T-helper 2 cell treated with Interferon-gamma antibody and Interleukin-4, amounts not matched to agents 100 ng/mL and 5 ng/mL, for 36 hours (primary cell): ENCODE measurements around the gene ZNF160. TPM values are rescaled to one million over a fixed set of nuclear protein-coding genes. Genes with fewer than 3 reads are reported as not detected.
"Not testable (repeated sequence)": the region's sequence is repeated elsewhere in the genome, so short reads cannot be mapped to it uniquely, and the experiment has no call there.

ENCODE experiments used
- intact Hi-C: fragments of 100-400 bp; cut with micrococcal nuclease; formaldehyde crosslinking; loops from one replicate; pipeline ENCODE4 v1.15.1; 2023
- total RNA-seq: library from RNA; stranded (reverse); gene quantifications from 2 replicates; pipeline ENCODE4 v1.2.3, GENCODE V29; 2022

The ZNF160 gene
- total RNA-seq, 1 donor from 2014 or later: 31.0 TPM

- intact Hi-C loops: not testable (repeated sequence)
Measured at GRCh38 chr19:53028306-53028705, 74.9 kb downstream of the ZNF160 start.

GRCh38 chr19:53019684-53020083, 83.5 kb downstream of the ZNF160 start:
- intact Hi-C loops: no loop called here

Other genes with a start within 250 kb of the ZNF160 start
- gene ZNF468, start 245.8 kb downstream of the ZNF160 start, total RNA-seq: 16.5 and 18.7 TPM in 2 replicates
- gene ZNF320, start 205.8 kb downstream of the ZNF160 start, total RNA-seq: 8.9 and 11.4 TPM in 2 replicates
- gene ZNF888, start 180.0 kb downstream of the ZNF160 start, total RNA-seq: 7.0 and 8.4 TPM in 2 replicates
- 11.6 and 13.0 TPM in 2 replicates for gene ZNF816, start 140.5 kb downstream of the ZNF160 start, total RNA-seq
- not detected in 2 replicates for gene ERVV-1, start 89.5 kb downstream of the ZNF160 start, total RNA-seq
- not detected in 2 replicates for gene ERVV-2, start 58.7 kb downstream of the ZNF160 start, total RNA-seq
- gene ZNF415, start 29.5 kb upstream of the ZNF160 start, total RNA-seq: 0.70 and 0.73 TPM in 2 replicates
- gene ZNF347, start 55.6 kb upstream of the ZNF160 start, total RNA-seq: 7.8 and 8.1 TPM in 2 replicates
- gene ZNF665, start 89.9 kb upstream of the ZNF160 start, total RNA-seq: 2.7 and 3.3 TPM in 2 replicates
- 1.7 and 2.7 TPM in 2 replicates for gene ZNF677, start 151.5 kb upstream of the ZNF160 start, total RNA-seq
- not detected in 2 replicates for gene VN1R2, start 154.9 kb upstream of the ZNF160 start, total RNA-seq
- gene VN1R4, start 164.3 kb upstream of the ZNF160 start, total RNA-seq: not detected in 2 replicates
- gene ZNF845, start 230.3 kb upstream of the ZNF160 start, total RNA-seq: 8.9 and 9.6 TPM in 2 replicates